ENCODE results near the gene ARHGEF16.

DNA sequence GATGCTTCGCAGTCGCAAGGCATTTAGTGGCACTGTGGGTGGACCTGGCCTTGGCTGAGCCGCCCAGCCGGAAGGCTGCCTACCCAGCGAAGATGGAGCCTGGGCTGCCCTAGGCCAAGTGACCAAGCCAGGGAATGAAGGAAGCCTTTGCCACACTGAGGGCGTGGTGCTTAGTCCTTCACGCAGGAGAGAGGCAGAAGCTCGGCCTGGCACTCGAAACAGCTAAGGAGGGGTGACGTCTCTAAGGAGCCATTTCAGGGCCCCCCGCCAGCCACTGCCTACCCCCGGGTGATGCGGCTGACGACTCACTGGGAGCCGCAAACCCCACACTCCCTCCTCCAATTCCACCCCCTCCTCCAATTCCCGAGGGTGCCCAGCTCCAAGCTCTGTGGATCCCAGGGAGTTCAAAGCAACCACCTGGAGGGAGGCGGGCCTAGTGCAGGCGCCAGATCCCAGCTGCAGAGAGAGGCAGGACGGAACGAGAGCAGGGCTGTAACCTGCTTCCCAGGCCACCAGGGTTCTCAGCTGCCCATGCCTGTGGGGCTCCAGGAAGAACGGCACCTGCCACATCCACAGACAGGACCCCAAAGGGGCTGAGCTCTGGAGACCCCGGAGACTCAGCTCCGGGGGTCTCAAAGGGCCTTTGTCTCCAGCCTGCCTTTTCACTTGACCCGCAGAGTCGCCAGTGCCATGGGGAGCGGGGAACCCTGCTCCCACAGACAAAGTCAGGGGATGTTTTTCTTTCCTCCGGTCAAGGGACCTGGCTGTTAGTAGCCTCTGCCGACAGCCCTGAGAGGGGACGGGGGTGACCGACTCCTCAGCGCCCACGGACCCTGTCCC is 75.8 kb downstream of the ARHGEF16 start:
- no peak for TF ChIP-seq POLR2A (IDR thresholded peaks at IDR 0.05)
- TF ChIP-seq, protein P1, sequence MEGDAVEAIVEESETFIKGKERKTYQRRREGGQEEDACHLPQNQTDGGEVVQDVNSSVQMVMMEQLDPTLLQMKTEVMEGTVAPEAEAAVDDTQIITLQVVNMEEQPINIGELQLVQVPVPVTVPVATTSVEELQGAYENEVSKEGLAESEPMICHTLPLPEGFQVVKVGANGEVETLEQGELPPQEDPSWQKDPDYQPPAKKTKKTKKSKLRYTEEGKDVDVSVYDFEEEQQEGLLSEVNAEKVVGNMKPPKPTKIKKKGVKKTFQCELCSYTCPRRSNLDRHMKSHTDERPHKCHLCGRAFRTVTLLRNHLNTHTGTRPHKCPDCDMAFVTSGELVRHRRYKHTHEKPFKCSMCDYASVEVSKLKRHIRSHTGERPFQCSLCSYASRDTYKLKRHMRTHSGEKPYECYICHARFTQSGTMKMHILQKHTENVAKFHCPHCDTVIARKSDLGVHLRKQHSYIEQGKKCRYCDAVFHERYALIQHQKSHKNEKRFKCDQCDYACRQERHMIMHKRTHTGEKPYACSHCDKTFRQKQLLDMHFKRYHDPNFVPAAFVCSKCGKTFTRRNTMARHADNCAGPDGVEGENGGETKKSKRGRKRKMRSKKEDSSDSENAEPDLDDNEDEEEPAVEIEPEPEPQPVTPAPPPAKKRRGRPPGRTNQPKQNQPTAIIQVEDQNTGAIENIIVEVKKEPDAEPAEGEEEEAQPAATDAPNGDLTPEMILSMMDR (IDR thresholded peaks at IDR 0.05): peak; percentile 20 to 43 (median 32)

Data from breast epithelium (tissue), 3 donors.